Activated CD8-positive, alpha-beta T cell treated with anti-CD3 and anti-CD28 coated beads for 36 hours (primary cell): ENCODE measurements around the gene RAI1. TPM values are rescaled to one million over a fixed set of nuclear protein-coding genes. Genes with fewer than 3 reads are reported as not detected.

ENCODE experiments used
- ATAC-seq: fragments of 200-7000 bp; cut with Tn5 transposase; one replicate; pipeline ENCODE4 v1.10.0; 2021; ENCODE audit warnings: mild to moderate bottlenecking, moderate library complexity
- CTCF ChIA-PET: fragments of 350-600 bp; sonication (Branson Sonifier 250); formaldehyde crosslinking; loops from one replicate; lab custom pipeline; 2021; ENCODE audit warnings: antibody characterized with exemption; lab: Charles Lee
- POLR2A ChIA-PET: fragments of 350-600 bp; sonication (Branson Sonifier 250); formaldehyde crosslinking; loops from one replicate; lab custom pipeline; 2021; ENCODE audit warnings: antibody characterized with exemption; lab: Charles Lee
- DNase-seq: peaks from one replicate; pipeline ENCODE4 v3.0.0-alpha.2; 2020
- H3K27ac Mint-ChIP-seq: one replicate; pipeline ENCODE4 v1.8.0; 2021; ENCODE audit warnings: mild to moderate bottlenecking, mixed read lengths
- H3K27me3 Mint-ChIP-seq: one replicate; pipeline ENCODE4 v1.8.0; 2021; ENCODE audit warnings: mixed read lengths
- H3K36me3 Mint-ChIP-seq: one replicate; pipeline ENCODE4 v1.8.0; 2021; ENCODE audit warnings: low read depth, mixed read lengths
- H3K4me1 Mint-ChIP-seq: one replicate; pipeline ENCODE4 v1.8.0; 2021; ENCODE audit warnings: low read depth, mixed read lengths
- H3K4me3 Mint-ChIP-seq: one replicate; pipeline ENCODE4 v1.8.0; 2021; ENCODE audit warnings: mild to moderate bottlenecking, moderate library complexity, mixed read lengths
- H3K9me3 Mint-ChIP-seq: one replicate; pipeline ENCODE4 v1.8.0; 2021; ENCODE audit warnings: mixed read lengths
- intact Hi-C: fragments of 100-400 bp; cut with micrococcal nuclease; formaldehyde crosslinking; loops from one replicate; pipeline ENCODE4 v1.10.0; 2022
- total RNA-seq, 2 experiments: library from RNA; stranded (reverse); gene quantifications; one replicate each; pipeline ENCODE4 v1.2.3, GENCODE V29; 2021
- TF ChIP-seq, protein P1 (sequence below): fragments of 200-600 bp; IDR thresholded peaks from one replicate; pipeline ENCODE4 v1.8.0; 2022; ENCODE audit warnings: antibody characterized with exemption, mild to moderate bottlenecking

RAI1 gene
- total RNA-seq, 2 experiments from 2014 or later, result 18.1 to 20.3 TPM

DNA sequence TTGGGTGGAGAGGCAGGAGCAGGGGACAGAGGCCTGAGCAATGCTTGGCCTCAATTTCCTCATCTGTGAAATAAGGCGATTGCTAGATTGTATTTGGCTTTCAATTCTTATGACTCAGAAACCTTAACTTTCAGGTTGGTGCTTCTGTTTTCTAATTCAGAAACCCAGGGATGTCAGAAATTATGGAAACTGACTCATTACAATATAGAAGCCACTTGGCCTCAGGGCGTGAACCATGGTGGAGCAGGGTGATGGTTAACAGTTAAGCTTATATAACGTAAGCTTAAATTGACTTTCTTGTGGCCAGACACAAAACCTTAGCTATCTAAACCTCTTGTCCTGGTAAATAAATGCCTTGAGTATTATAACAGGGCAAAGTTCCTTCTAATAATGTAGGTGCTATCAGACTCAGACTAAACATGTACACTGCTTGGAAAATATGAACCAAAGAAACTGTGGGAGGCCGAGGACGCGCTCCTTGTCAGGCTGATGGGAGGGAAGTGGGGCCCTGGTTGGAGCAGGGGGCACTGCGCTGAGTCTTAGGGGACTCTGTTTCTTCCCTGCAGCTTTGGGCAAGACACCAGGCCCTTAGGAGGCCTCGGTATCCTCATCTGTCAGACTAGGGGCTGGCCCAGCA, 172.7 kb downstream of the RAI1 start:
- POLR2A ChIA-PET, result interaction anchor here (0.5 to 19.1 kb wide), 10 partner anchors 10 to 172 kb away, joined by 3 to 617 read pairs (median 6); partner anchors contain the start of gene SREBF1
- TF ChIP-seq, protein P1, sequence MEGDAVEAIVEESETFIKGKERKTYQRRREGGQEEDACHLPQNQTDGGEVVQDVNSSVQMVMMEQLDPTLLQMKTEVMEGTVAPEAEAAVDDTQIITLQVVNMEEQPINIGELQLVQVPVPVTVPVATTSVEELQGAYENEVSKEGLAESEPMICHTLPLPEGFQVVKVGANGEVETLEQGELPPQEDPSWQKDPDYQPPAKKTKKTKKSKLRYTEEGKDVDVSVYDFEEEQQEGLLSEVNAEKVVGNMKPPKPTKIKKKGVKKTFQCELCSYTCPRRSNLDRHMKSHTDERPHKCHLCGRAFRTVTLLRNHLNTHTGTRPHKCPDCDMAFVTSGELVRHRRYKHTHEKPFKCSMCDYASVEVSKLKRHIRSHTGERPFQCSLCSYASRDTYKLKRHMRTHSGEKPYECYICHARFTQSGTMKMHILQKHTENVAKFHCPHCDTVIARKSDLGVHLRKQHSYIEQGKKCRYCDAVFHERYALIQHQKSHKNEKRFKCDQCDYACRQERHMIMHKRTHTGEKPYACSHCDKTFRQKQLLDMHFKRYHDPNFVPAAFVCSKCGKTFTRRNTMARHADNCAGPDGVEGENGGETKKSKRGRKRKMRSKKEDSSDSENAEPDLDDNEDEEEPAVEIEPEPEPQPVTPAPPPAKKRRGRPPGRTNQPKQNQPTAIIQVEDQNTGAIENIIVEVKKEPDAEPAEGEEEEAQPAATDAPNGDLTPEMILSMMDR, result no peak
- H3K4me3 Mint-ChIP-seq, result peak overlapping the region; percentile 64
- peak; percentile 84 for DNase-seq
- intact Hi-C loops, result loop anchor here (5.0 kb wide), 1 partner anchor 37 kb away; no protein-coding TSS in a partner anchor
- H3K36me3 Mint-ChIP-seq, result peaks cover 1% of the 10 kb centered on the region
- H3K27me3 Mint-ChIP-seq, result no peaks in the 10 kb centered on the region
- H3K27ac Mint-ChIP-seq, result peak overlapping the region; percentile 98
- peaks cover 70% of the 10 kb centered on the region for H3K4me1 Mint-ChIP-seq
- no peaks in the 10 kb centered on the region for H3K9me3 Mint-ChIP-seq
- CTCF ChIA-PET, result interaction anchor here (0.7 to 11.3 kb wide), 13 partner anchors 8 to 1201 kb away, joined by 3 to 83 read pairs (median 4); partner anchors contain the start of genes RAI1 and SREBF1
- peak; percentile 49 for ATAC-seq

DNA sequence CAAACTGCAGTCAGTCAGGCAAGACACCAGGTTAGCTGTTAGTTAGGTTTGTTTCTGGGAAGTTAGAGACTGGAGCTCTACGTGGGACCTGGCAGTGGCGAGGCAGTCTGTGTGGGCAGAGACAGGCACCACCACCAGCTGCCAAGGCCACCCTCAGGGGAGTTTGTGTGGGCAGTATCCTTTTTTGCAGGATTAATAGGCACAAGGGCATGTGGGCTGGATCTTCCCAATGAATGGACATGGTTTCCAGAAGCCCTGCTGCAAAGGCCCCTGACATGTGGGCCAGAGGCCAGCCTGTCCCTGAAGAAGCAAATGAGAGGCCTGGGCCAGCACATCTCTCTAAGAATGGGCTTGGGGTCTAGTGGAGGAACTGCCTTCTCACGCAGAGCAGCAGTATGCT, 174.7 kb downstream of the RAI1 start:
- no peaks in the 10 kb centered on the region for H3K27me3 Mint-ChIP-seq
- H3K36me3 Mint-ChIP-seq, result peaks cover 1% of the 10 kb centered on the region
- ATAC-seq (no peak), DNase-seq (no peak)
- H3K4me3 Mint-ChIP-seq, result no peak overlapping the region
- CTCF ChIA-PET, result interaction anchor here (0.7 to 11.3 kb wide), 8 partner anchors 10 to 176 kb away, joined by 3 to 83 read pairs (median 8); partner anchors contain the start of genes DRC3, RAI1, SREBF1 and TOM1L2
- intact Hi-C loops, result loop anchor here (5.0 kb wide), 1 partner anchor 174 kb away; the partner anchor contains the start of gene RAI1
- no peaks in the 10 kb centered on the region for H3K9me3 Mint-ChIP-seq
- peaks cover 54% of the 10 kb centered on the region for H3K4me1 Mint-ChIP-seq
- TF ChIP-seq, protein P1, result no peak
- POLR2A ChIA-PET, result interaction anchor here (1.1 to 19.1 kb wide), 5 partner anchors 10 to 158 kb away, joined by 3 to 617 read pairs (median 7); partner anchors contain the start of gene SREBF1
- H3K27ac Mint-ChIP-seq, result peak overlapping the region; percentile 39

GRCh38 chr17:17856386-17856785, 175.1 kb downstream of the RAI1 start:
- Mint-ChIP-seq H3K27ac (peak overlapping the region; percentile 59), H3K4me1 (peaks cover 50% of the 10 kb centered on the region), H3K4me3 (no peak overlapping the region), H3K9me3 (no peaks in the 10 kb centered on the region), H3K36me3 (peaks cover 1% of the 10 kb centered on the region), H3K27me3 (no peaks in the 10 kb centered on the region)
- DNase-seq (no peak), ATAC-seq (no peak)
- intact Hi-C loops, result loop anchor here (5.0 kb wide), 1 partner anchor 174 kb away; the partner anchor contains the start of gene RAI1
- TF ChIP-seq, protein P1, result no peak
- CTCF ChIA-PET, result interaction anchor here (1.0 to 11.3 kb wide), 5 partner anchors 22 to 174 kb away, joined by 3 to 83 read pairs (median 7); partner anchors contain the start of genes DRC3, SREBF1 and TOM1L2
- POLR2A ChIA-PET, result interaction anchor here (1.1 to 19.1 kb wide), 4 partner anchors 15 to 159 kb away, joined by 3 to 617 read pairs (median 12); partner anchors contain the start of gene SREBF1

DNA sequence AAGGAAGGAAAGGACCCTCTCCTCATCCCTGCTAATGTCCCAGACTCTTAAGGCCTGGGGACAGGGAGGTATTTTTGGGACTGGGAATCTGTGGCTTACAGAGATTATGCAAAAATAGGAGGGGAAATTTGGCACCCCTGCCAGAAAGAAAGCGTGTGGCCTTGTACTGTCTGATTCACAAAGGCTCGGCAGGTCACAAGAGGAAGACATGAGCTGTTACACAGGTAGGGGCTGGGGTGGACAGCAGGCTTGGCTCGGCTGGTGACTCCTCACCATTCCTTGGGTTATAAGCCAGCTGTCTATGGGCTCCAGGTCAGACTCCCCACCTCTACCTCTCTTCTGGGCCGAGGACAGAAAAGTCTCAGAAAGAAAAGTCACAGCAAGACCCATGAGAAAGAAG, 176.2 kb downstream of the RAI1 start:
- no peaks in the 10 kb centered on the region for H3K9me3 Mint-ChIP-seq
- ChIA-PET CTCF (interaction anchor here (1.0 to 11.3 kb wide), 6 partner anchors 8 to 61 kb away, joined by 3 to 83 read pairs (median 6); partner anchors contain the start of gene SREBF1), POLR2A (interaction anchor here (1.0 to 19.1 kb wide), 3 partner anchors 17 to 49 kb away, joined by 3 to 617 read pairs (median 3); partner anchors contain the start of gene SREBF1)
- no peak for ATAC-seq
- no peaks in the 10 kb centered on the region for H3K36me3 Mint-ChIP-seq
- no peaks in the 10 kb centered on the region for H3K27me3 Mint-ChIP-seq
- H3K4me1 Mint-ChIP-seq, result peaks cover 40% of the 10 kb centered on the region
- H3K27ac Mint-ChIP-seq, result no peak overlapping the region
- H3K4me3 Mint-ChIP-seq, result no peak overlapping the region
- intact Hi-C loops, result loop anchor here (5.0 kb wide), 1 partner anchor 175 kb away; the partner anchor contains the start of gene RAI1
- TF ChIP-seq, protein P1, result no peak
- DNase-seq, result no peak
